Stimulated activated CD4-positive, alpha-beta T cell treated with anti-CD3 and anti-CD28 coated beads, Interleukin-2, amount 100 ng/mL, for 48 hours (primary cell): ENCODE data around the gene CRTAP.
"Not testable (repeated sequence)": the region's sequence is repeated elsewhere in the genome, so short reads cannot be mapped to it uniquely, and the experiment has no call there.

Experiments
- DNase-seq, 2 donors: peaks; one replicate each; pipeline ENCODE4 v3.0.0-alpha.2; 2020

Gene CRTAP

DNA sequence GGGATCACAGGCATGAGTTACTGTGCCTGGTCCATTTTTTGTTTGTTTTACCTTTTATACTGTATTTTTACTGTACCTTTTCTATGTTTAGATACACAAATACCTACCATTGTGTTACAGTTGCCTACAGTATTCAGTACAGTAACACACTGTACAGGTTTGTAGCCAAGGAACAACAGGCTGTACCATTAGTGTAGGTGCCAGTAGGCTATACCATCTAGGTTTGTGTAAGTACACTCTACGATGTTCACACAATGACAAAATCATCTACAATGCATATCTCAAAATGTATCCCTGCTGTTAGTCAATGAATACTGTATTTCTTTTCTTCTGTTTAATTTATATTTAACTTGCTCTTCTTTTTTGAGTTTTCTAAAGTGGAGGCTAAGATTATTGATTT is 67.8 kb downstream of the CRTAP start:
- DNase-seq = not testable (repeated sequence)

- no peak for DNase-seq
These were observed 71.0 kb downstream of the CRTAP start for GRCh38 chr3:33184863-33185262.

- no peak for DNase-seq
These were observed 72.9 kb downstream of the CRTAP start for GRCh38 chr3:33186524-33187367.

DNA sequence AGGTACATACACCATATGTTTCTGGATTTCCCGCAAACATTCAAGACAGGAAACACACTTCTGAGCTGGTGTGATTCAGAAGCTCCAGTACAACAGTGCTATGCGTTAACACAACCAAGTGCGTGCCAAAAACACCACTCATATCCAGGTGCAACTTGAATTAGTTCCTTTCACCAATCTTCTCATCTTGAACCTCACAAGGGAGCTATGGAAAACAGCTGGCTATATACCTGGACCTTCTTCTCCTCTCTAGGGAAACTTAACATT is 73.5 kb downstream of the CRTAP start:
- no peak for DNase-seq

GRCh38 chr3:33194303-33194702 is 80.5 kb downstream of the CRTAP start:
- no peak for DNase-seq

DNA sequence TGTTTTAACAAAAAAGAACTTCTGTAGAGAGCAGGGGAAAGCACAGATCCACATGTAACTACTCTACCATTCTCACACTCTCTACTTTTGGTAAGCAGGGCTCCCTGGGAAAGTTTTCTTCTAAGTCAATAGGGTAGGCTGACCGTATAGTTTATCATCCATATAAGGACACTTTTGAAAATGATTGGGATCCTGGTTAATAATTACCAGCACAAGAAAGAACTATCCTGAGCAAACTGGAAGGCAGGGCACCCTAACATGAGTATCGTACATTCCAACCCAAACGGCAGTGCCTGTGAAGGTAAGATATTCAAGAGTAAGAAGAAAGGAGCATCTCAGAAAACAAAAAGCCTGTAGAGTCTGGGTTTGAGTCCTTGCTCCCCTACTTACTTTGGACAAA is 82.7 kb downstream of the CRTAP start:
- DNase-seq = no peak
